HG03571 (cell line): ENCODE results near the gene FRMD4B.
"Not testable (repeated sequence)": the region's sequence is repeated elsewhere in the genome, so short reads cannot be mapped to it uniquely, and the experiment has no call there.

Experiments used
- ATAC-seq: cut with Tn5 transposase; IDR thresholded peaks from one replicate; pipeline ENCODE4 v1.9.1; 2021; ENCODE audit not compliant: unreplicated experiment

The FRMD4B gene

GRCh38 chr3:69251078-69251805, 134.6 kb downstream of the FRMD4B start:
- ATAC-seq, result no peak

GRCh38 chr3:69250014-69250413, 135.9 kb downstream of the FRMD4B start:
- no peak for ATAC-seq

GRCh38 chr3:69249001-69249400, 136.9 kb downstream of the FRMD4B start:
- ATAC-seq, result no peak

- no peak for ATAC-seq
Observed at GRCh38 chr3:69248436-69248835, 137.5 kb downstream of the FRMD4B start.

GRCh38 chr3:69246612-69247011, 139.3 kb downstream of the FRMD4B start:
- ATAC-seq, result no peak

- no peak for ATAC-seq
Observed at GRCh38 chr3:69244039-69244438, 141.8 kb downstream of the FRMD4B start.

- no peak for ATAC-seq
Observed at GRCh38 chr3:69241769-69242168, 144.1 kb downstream of the FRMD4B start.

GRCh38 chr3:69240651-69241568, 145.0 kb downstream of the FRMD4B start:
- no peak for ATAC-seq

GRCh38 chr3:69239063-69239462, 146.8 kb downstream of the FRMD4B start:
- no peak for ATAC-seq

GRCh38 chr3:69236812-69237707, 148.8 kb downstream of the FRMD4B start:
- ATAC-seq, result no peak

- no peak for ATAC-seq
Observed at GRCh38 chr3:69235882-69236281, 150.0 kb downstream of the FRMD4B start.

GRCh38 chr3:69235227-69235626, 150.7 kb downstream of the FRMD4B start:
- not testable (repeated sequence) for ATAC-seq

- no peak for ATAC-seq
Observed at GRCh38 chr3:69232482-69232881, 153.4 kb downstream of the FRMD4B start.

- ATAC-seq, result no peak
Observed at GRCh38 chr3:69231929-69232440, 153.9 kb downstream of the FRMD4B start.

- ATAC-seq, result no peak
Observed at GRCh38 chr3:69226071-69226470, 159.8 kb downstream of the FRMD4B start.

- ATAC-seq, result no peak
Observed at GRCh38 chr3:69219101-69219708, 166.7 kb downstream of the FRMD4B start.

GRCh38 chr3:69218079-69218478, 167.8 kb downstream of the FRMD4B start:
- no peak for ATAC-seq

GRCh38 chr3:69216981-69217380, 168.9 kb downstream of the FRMD4B start:
- ATAC-seq, result no peak

GRCh38 chr3:69214241-69214640, 171.6 kb downstream of the FRMD4B start:
- no peak for ATAC-seq

GRCh38 chr3:69212411-69213160, 173.3 kb downstream of the FRMD4B start:
- no peak for ATAC-seq
